A673 (cell line): ENCODE measurements around the gene TRERF1. TPM values are rescaled to one million over a fixed set of nuclear protein-coding genes. Genes with fewer than 3 reads are reported as not detected.

Experiments used
- BruUV-seq: library from RNA; stranded (reverse); fragments of 400-500 nt; replicated peaks from 2 replicates; lab custom pipeline; 2021; lab: Mats Ljungman, UMichigan
- CTCF ChIA-PET: fragments of 300-600 bp; sonication (Branson Sonifier 250); formaldehyde crosslinking; loops from one replicate; lab custom pipeline; 2022; ENCODE audit warnings: antibody characterized with exemption; lab: Charles Lee
- POLR2A ChIA-PET: fragments of 300-600 bp; sonication (Branson Sonifier 250); formaldehyde crosslinking; loops from one replicate; lab custom pipeline; 2022; ENCODE audit warnings: antibody characterized with exemption; ENCODE audit not compliant: low non-redundant PET; lab: Charles Lee
- DNase-seq: peaks from one replicate; pipeline ENCODE4 v3.0.0-alpha.2; 2015; ENCODE audit warnings: low spot score
- H3K27ac ChIP-seq: fragments of 200-600 bp; sonication (generic); 2 replicates; pipeline ENCODE4 v1.5.1; 2016; ENCODE audit warnings: mixed run types, low read depth, mild to moderate bottlenecking, mixed read lengths, antibody characterized with exemption, low read length; ENCODE audit not compliant: poor library complexity, severe bottlenecking
- H3K27me3 ChIP-seq: fragments of 200-600 bp; sonication (generic); replicated peaks from 2 replicates; pipeline ENCODE4 v1.6.1; 2017; ENCODE audit warnings: mixed run types, low read depth, mild to moderate bottlenecking, mixed read lengths, antibody characterized with exemption, low read length; ENCODE audit not compliant: insufficient read depth, poor library complexity
- H3K36me3 ChIP-seq: fragments of 200-600 bp; sonication (generic); 2 replicates; pipeline ENCODE4 v1.6.1; 2016; ENCODE audit warnings: mixed run types, mild to moderate bottlenecking, mixed read lengths, antibody characterized with exemption, low read length; ENCODE audit not compliant: insufficient read depth, poor library complexity, severe bottlenecking
- H3K4me1 ChIP-seq: fragments of 200-600 bp; sonication (generic); 2 replicates; pipeline ENCODE4 v1.6.1; 2017; ENCODE audit warnings: mixed run types, mild to moderate bottlenecking, mixed read lengths, antibody characterized with exemption, low read length; ENCODE audit not compliant: insufficient read depth, poor library complexity, severe bottlenecking
- H3K4me3 ChIP-seq: fragments of 200-600 bp; sonication (generic); 2 replicates; pipeline ENCODE4 v1.5.1; 2016; ENCODE audit warnings: low read depth, mixed run types, mild to moderate bottlenecking, mixed read lengths, low read length; ENCODE audit not compliant: poor library complexity, severe bottlenecking
- H3K9me3 ChIP-seq: fragments of 200-600 bp; sonication (generic); 2 replicates; pipeline ENCODE4 v1.6.1; 2016; ENCODE audit warnings: mixed run types, low read depth, mild to moderate bottlenecking, mixed read lengths, antibody characterized with exemption, low read length; ENCODE audit not compliant: poor library complexity, severe bottlenecking
- CTCF ChIP-seq: fragments of 300-800, 200-600 bp; sonication (generic); conservative IDR thresholded peaks from 2 replicates; pipeline ENCODE4 v1.5.1; 2017; ENCODE audit warnings: low read depth, mild to moderate bottlenecking, antibody characterized with exemption, low read length, moderate library complexity, mixed read lengths
- EZH2 ChIP-seq: fragments of 200-600 bp; sonication (generic); IDR thresholded peaks from 2 replicates; pipeline ENCODE4 v1.6.1; 2017; ENCODE audit warnings: borderline replicate concordance, low read depth, mild to moderate bottlenecking, mixed read lengths, antibody characterized with exemption, low read length; ENCODE audit not compliant: poor library complexity, severe bottlenecking
- intact Hi-C: fragments of 100-400 bp; cut with micrococcal nuclease; formaldehyde crosslinking; loops from one replicate; pipeline ENCODE4 v1.10.0; 2022; ENCODE audit not compliant: unreplicated experiment
- total RNA-seq: library from RNA; stranded (reverse); gene quantifications from 2 replicates; pipeline ENCODE4 v1.2.3, GENCODE V29; 2021

The TRERF1 gene
- total RNA-seq, 1 experiment from 2014 or later: 9.5 TPM

GRCh38 chr6:42197555-42198362 is 254.0 kb downstream of the TRERF1 start:
- intact Hi-C loops: no loop called here
- Histone ChIP-seq H3K27ac (no peak overlapping the region), H3K27me3 (no peaks in the 10 kb centered on the region), H3K4me1 (no peaks in the 10 kb centered on the region), H3K4me3 (no peak overlapping the region), H3K9me3 (no peaks in the 10 kb centered on the region), H3K36me3 (no peaks in the 10 kb centered on the region)
- DNase-seq: no peak
- no TSS peak for BruUV-seq
- ChIA-PET POLR2A (no interaction called here), CTCF (no interaction called here)
- TF ChIP-seq CTCF (no peak), EZH2 (no peak)

GRCh38 chr6:42195415-42195814 is 256.3 kb downstream of the TRERF1 start:
- H3K27me3 ChIP-seq: no peaks in the 10 kb centered on the region
- BruUV-seq: no TSS peak
- no peaks in the 10 kb centered on the region for H3K9me3 ChIP-seq
- no peaks in the 10 kb centered on the region for H3K36me3 ChIP-seq
- no peak overlapping the region for H3K4me3 ChIP-seq
- TF ChIP-seq EZH2: no peak
- no peak for TF ChIP-seq CTCF
- no peak overlapping the region for H3K27ac ChIP-seq
- ChIA-PET CTCF (no interaction called here), POLR2A (no interaction called here)
- no peak for DNase-seq
- no peaks in the 10 kb centered on the region for H3K4me1 ChIP-seq
- intact Hi-C loops: no loop called here

- no TSS peak for BruUV-seq
- no peaks in the 10 kb centered on the region for H3K36me3 ChIP-seq
- intact Hi-C loops: no loop called here
- H3K27ac ChIP-seq: no peak overlapping the region
- no peaks in the 10 kb centered on the region for H3K27me3 ChIP-seq
- ChIA-PET POLR2A (no interaction called here), CTCF (no interaction called here)
- no peak for TF ChIP-seq CTCF
- no peak for TF ChIP-seq EZH2
- H3K4me3 ChIP-seq: no peak overlapping the region
- DNase-seq: no peak
- H3K4me1 ChIP-seq: no peaks in the 10 kb centered on the region
- no peaks in the 10 kb centered on the region for H3K9me3 ChIP-seq
Observed at GRCh38 chr6:42194056-42194455, 257.7 kb downstream of the TRERF1 start.
